HEK293T (cell line): ENCODE results near the gene DLG4.

Experiments used
- BHLHE40 ChIP-seq: fragments of 450-650 bp; IDR thresholded peaks from 2 replicates; pipeline ENCODE4 v1.6.1; 2016; ENCODE audit warnings: mild to moderate bottlenecking, moderate library complexity, borderline replicate concordance
- CTBP1 ChIP-seq: fragments of 450-650 bp; IDR thresholded peaks from 2 replicates; pipeline ENCODE4 v1.6.1; 2016; ENCODE audit warnings: borderline replicate concordance
- FOXA1 ChIP-seq: fragments of 450-650 bp; IDR thresholded peaks from 2 replicates; pipeline ENCODE4 v1.6.1; 2016; ENCODE audit warnings: mild to moderate bottlenecking
- FOXM1 ChIP-seq: fragments of 450-650 bp; IDR thresholded peaks from 2 replicates; pipeline ENCODE4 v1.6.1; 2017; ENCODE audit warnings: mild to moderate bottlenecking, borderline replicate concordance
- NFRKB ChIP-seq: fragments of 450-650 bp; IDR thresholded peaks from 2 replicates; pipeline ENCODE4 v1.6.1; 2016; ENCODE audit warnings: mild to moderate bottlenecking, moderate library complexity
- PKNOX1 ChIP-seq: fragments of 450-650 bp; IDR thresholded peaks from 2 replicates; pipeline ENCODE4 v1.6.1; 2016
- SUZ12 ChIP-seq: fragments of 450-650 bp; IDR thresholded peaks from 2 replicates; pipeline ENCODE4 v1.6.1; 2016; ENCODE audit warnings: mild to moderate bottlenecking

DNA sequence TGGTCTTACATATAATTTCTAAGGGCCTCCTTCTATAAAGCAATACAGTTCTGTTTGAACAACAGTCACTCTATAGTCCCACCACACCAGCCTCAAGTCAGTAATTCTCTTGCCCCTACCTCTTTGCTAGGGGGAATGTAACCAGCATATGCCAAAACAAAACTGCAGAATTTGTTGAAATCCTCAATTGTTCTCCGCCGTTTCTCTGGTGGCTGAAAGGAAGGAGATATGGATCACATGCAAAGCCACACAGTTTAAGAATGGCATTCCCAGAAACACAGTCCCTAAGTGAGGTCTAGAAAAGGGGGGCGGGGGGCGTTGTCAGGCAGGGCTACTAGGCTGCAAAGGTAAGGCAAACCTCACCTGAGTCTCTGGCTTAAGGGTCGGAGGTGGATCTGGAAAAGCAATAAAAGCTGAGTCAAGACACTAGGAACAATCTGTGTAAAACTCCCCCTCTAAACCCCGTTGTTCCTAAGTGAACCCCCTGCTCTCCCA is 17.7 kb upstream of the DLG4 start:
- no peak for TF ChIP-seq FOXA1
- TF ChIP-seq SUZ12: no peak
- TF ChIP-seq NFRKB: no peak
- no peak for TF ChIP-seq CTBP1
- no peak for TF ChIP-seq BHLHE40
- TF ChIP-seq FOXM1: no peak
- TF ChIP-seq PKNOX1: no peak
